ENCODE data around the gene RPS16. TPM values are rescaled to one million over a fixed set of nuclear protein-coding genes. Genes with fewer than 3 reads are reported as not detected.

Gene RPS16
- total RNA-seq, 1 donor from 2014 or later = 1,586 TPM

- peak overlapping the region; percentile 97 for H3K4me3 ChIP-seq
- TF ChIP-seq CTCF (IDR thresholded peaks at IDR 0.05) = peak; percentile 4
- peaks cover 15% of the 10 kb centered on the region for H3K36me3 ChIP-seq
- intact Hi-C loops (cut with DNase I) = no loop called here
- H3K4me1 ChIP-seq = peaks cover 31% of the 10 kb centered on the region
- no peak for ATAC-seq
- H3K27me3 ChIP-seq (ENCODE audit: low read depth) = no peaks in the 10 kb centered on the region
- peak overlapping the region; percentile 100 for H3K27ac ChIP-seq
- DNase-seq = no peak
- no peaks in the 10 kb centered on the region for H3K9me3 ChIP-seq
These were observed 22.9 kb downstream of the RPS16 start for GRCh38 chr19:39412867-39413271.

- Histone ChIP-seq H3K4me3 (peak within 1 kb of the TSS; percentile 97), H3K9me3 (no peaks in the 10 kb centered on the region), H3K27ac (peak within 1 kb of the TSS; percentile 100), H3K4me1 (peaks cover 31% of the 10 kb centered on the region), H3K36me3 (peaks cover 16% of the 10 kb centered on the region), H3K27me3 (ENCODE audit: low read depth) (no peaks in the 10 kb centered on the region)
- intact Hi-C loops (cut with DNase I) = no loop called here
- peak; percentile 97 for DNase-seq
- TF ChIP-seq CTCF (IDR thresholded peaks at IDR 0.05) = peak; percentile 83
- peak; percentile 37 to 66 for ATAC-seq
These were observed 23.5 kb downstream of the RPS16 start, which contains the start of gene PLEKHG2 for GRCh38 chr19:39412100-39412866. Gene PLEKHG2, plus strand, starts transcription at chr19:39412669. Its CDS starts 1,418 bp downstream, at chr19:39414087.

GRCh38 chr19:39411832-39412099 is 24.0 kb downstream of the RPS16 start:
- peak overlapping the region; percentile 97 for H3K4me3 ChIP-seq
- peak overlapping the region; percentile 100 for H3K27ac ChIP-seq
- H3K27me3 ChIP-seq (ENCODE audit: low read depth) = no peaks in the 10 kb centered on the region
- no peaks in the 10 kb centered on the region for H3K9me3 ChIP-seq
- H3K36me3 ChIP-seq = peaks cover 16% of the 10 kb centered on the region
- peak; percentile 25 to 40 for ATAC-seq
- intact Hi-C loops (cut with DNase I) = no loop called here
- H3K4me1 ChIP-seq = peaks cover 31% of the 10 kb centered on the region
- DNase-seq = peak; percentile 94
- peak; percentile 94 for TF ChIP-seq CTCF (IDR thresholded peaks at IDR 0.05)

GRCh38 chr19:39411081-39411831 is 24.5 kb downstream of the RPS16 start:
- Histone ChIP-seq H3K9me3 (no peaks in the 10 kb centered on the region), H3K27me3 (ENCODE audit: low read depth) (no peaks in the 10 kb centered on the region), H3K36me3 (peaks cover 16% of the 10 kb centered on the region), H3K4me3 (peak overlapping the region; percentile 97), H3K4me1 (peaks cover 31% of the 10 kb centered on the region), H3K27ac (peak overlapping the region; percentile 100)
- DNase-seq = no peak
- intact Hi-C loops (cut with DNase I) = no loop called here
- TF ChIP-seq CTCF (IDR thresholded peaks at IDR 0.05) = no peak
- peak in 1 of 2 donors; percentile 1 for ATAC-seq

GRCh38 chr19:39410831-39411080 is 25.0 kb downstream of the RPS16 start:
- Histone ChIP-seq H3K4me3 (peak overlapping the region; percentile 97), H3K27me3 (ENCODE audit: low read depth) (no peaks in the 10 kb centered on the region), H3K27ac (peak overlapping the region; percentile 100), H3K36me3 (peaks cover 16% of the 10 kb centered on the region), H3K4me1 (peaks cover 34% of the 10 kb centered on the region), H3K9me3 (no peaks in the 10 kb centered on the region)
- no peak for ATAC-seq
- no peak for DNase-seq
- TF ChIP-seq CTCF (IDR thresholded peaks at IDR 0.05) = no peak
- intact Hi-C loops (cut with DNase I) = no loop called here
